ENCODE results near the gene AHR. TPM values are rescaled to one million over a fixed set of nuclear protein-coding genes. Genes with fewer than 3 reads are reported as not detected.

The AHR gene
- total RNA-seq (2022; extraction: Qiagen RNA extraction; ENCODE audit: low read depth), result 7.8 to 14.9 TPM (median 13.4 TPM) in 5 replicates

GRCh38 chr7:17298102-17298839 lies at the start of gene AHR:
Gene AHR, plus strand, starts transcription at chr7:17298652. Its CDS starts 613 bp downstream, at chr7:17299265.

